Measurements from ENCODE around the gene C10orf90. TPM values are rescaled to one million over a fixed set of nuclear protein-coding genes. Genes with fewer than 3 reads are reported as not detected.

Gene C10orf90
- total RNA-seq, 1 experiment from 2014 or later, result 0.18 TPM

DNA sequence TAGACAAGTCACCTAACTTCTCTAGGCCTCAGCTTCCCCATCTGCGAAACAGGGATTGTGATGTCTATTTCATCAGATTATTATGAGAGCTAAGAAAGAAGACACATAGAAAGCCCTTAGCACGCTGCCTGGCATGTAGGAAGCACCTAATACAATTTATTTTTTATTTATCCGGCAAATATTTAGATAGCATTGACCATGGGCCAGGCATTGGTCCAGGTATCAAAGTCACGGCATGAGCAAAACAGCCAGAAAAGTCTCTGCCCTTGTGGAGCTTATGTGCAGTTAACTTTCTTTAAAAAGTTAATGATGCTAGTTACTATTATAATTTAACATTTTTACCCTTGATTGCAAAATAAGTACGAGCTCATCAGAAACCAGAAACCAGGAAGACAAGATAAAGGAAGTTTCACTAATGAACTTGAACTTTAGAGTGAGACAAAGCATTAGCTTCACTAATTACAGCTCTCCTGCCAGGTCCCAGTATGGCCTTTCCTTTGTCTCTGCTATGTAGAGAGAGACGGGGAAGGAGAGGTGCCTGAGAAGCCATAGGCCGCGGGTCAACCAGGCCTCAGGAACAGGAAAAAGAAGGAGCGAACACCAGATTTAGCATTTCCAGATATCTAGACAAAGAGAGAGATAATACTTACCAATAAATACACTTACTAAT lies 142.7 kb downstream of the C10orf90 start:
- DNase-seq, result no peak
- no TSS peak for BruUV-seq (replicated peaks)
- ChIA-PET POLR2A (ENCODE audit: unreplicated experiment) (no interaction called here), CTCF (no interaction called here)
- Histone ChIP-seq H3K4me3 (ENCODE audit: low read length) (no peak overlapping the region), H3K4me1 (ENCODE audit: insufficient read depth, low read length) (no peaks in the 10 kb centered on the region), H3K9me2 (replicated peaks; ENCODE audit: low read length) (no peaks in the 10 kb centered on the region), H3K79me2 (ENCODE audit: low read length) (no peaks in the 10 kb centered on the region), H3K36me3 (ENCODE audit: low read depth, low read length) (no peaks in the 10 kb centered on the region), H2AFZ (ENCODE audit: low read length) (no peak overlapping the region), H3K4me2 (ENCODE audit: low read length) (no peak overlapping the region), H3K27me3 (ENCODE audit: low read length) (no peaks in the 10 kb centered on the region), H4K20me1 (ENCODE audit: low read length) (no peaks in the 10 kb centered on the region), H3K9me3 (ENCODE audit: low read length) (no peaks in the 10 kb centered on the region), H3K9ac (ENCODE audit: low read length) (no peak overlapping the region), H3K27ac (ENCODE audit: low read length) (no peak overlapping the region), H3F3A (ENCODE audit: low read length, unreplicated experiment) (no peaks in the 10 kb centered on the region)
- intact Hi-C loops (cut with micrococcal nuclease), result no loop called here
- ATAC-seq, result no peak
- TF ChIP-seq, protein P1, sequence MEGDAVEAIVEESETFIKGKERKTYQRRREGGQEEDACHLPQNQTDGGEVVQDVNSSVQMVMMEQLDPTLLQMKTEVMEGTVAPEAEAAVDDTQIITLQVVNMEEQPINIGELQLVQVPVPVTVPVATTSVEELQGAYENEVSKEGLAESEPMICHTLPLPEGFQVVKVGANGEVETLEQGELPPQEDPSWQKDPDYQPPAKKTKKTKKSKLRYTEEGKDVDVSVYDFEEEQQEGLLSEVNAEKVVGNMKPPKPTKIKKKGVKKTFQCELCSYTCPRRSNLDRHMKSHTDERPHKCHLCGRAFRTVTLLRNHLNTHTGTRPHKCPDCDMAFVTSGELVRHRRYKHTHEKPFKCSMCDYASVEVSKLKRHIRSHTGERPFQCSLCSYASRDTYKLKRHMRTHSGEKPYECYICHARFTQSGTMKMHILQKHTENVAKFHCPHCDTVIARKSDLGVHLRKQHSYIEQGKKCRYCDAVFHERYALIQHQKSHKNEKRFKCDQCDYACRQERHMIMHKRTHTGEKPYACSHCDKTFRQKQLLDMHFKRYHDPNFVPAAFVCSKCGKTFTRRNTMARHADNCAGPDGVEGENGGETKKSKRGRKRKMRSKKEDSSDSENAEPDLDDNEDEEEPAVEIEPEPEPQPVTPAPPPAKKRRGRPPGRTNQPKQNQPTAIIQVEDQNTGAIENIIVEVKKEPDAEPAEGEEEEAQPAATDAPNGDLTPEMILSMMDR (conservative IDR thresholded peaks at IDR 0.05; ENCODE audit: low read depth, low read length), result no peak
- no peak for TF ChIP-seq EZH2 (IDR thresholded peaks at IDR 0.05; ENCODE audit: low read length, unreplicated experiment)
- no peak for TF ChIP-seq EZH2phosphoT487 (IDR thresholded peaks at IDR 0.05; ENCODE audit: borderline replicate concordance, low read length)

- H3F3A ChIP-seq (ENCODE audit: low read length, unreplicated experiment), result no peaks in the 10 kb centered on the region
- intact Hi-C loops (cut with micrococcal nuclease), result no loop called here
- no peak overlapping the region for H3K4me3 ChIP-seq (ENCODE audit: low read length)
- no peak overlapping the region for H2AFZ ChIP-seq (ENCODE audit: low read length)
- H3K27me3 ChIP-seq (ENCODE audit: low read length), result no peaks in the 10 kb centered on the region
- H3K9me2 ChIP-seq (replicated peaks; ENCODE audit: low read length), result no peaks in the 10 kb centered on the region
- ChIA-PET POLR2A (ENCODE audit: unreplicated experiment) (no interaction called here), CTCF (no interaction called here)
- H3K79me2 ChIP-seq (ENCODE audit: low read length), result no peaks in the 10 kb centered on the region
- DNase-seq, result no peak
- no peaks in the 10 kb centered on the region for H3K9me3 ChIP-seq (ENCODE audit: low read length)
- no peak overlapping the region for H3K4me2 ChIP-seq (ENCODE audit: low read length)
- no peak overlapping the region for H3K27ac ChIP-seq (ENCODE audit: low read length)
- peaks cover 9% of the 10 kb centered on the region for H3K4me1 ChIP-seq (ENCODE audit: insufficient read depth, low read length)
- H4K20me1 ChIP-seq (ENCODE audit: low read length), result no peaks in the 10 kb centered on the region
- H3K36me3 ChIP-seq (ENCODE audit: low read depth, low read length), result no peaks in the 10 kb centered on the region
- no TSS peak for BruUV-seq (replicated peaks)
- ATAC-seq, result no peak
- TF ChIP-seq, protein P1 (conservative IDR thresholded peaks at IDR 0.05; ENCODE audit: low read depth, low read length), result no peak
- TF ChIP-seq EZH2 (IDR thresholded peaks at IDR 0.05; ENCODE audit: low read length, unreplicated experiment), result no peak
- no peak for TF ChIP-seq EZH2phosphoT487 (IDR thresholded peaks at IDR 0.05; ENCODE audit: borderline replicate concordance, low read length)
- no peak overlapping the region for H3K9ac ChIP-seq (ENCODE audit: low read length)
These were observed 145.2 kb downstream of the C10orf90 start for GRCh38 chr10:126525326-126525725.

- no peaks in the 10 kb centered on the region for H3K9me2 ChIP-seq (replicated peaks; ENCODE audit: low read length)
- ChIA-PET POLR2A (ENCODE audit: unreplicated experiment) (interaction anchor here (0.6 kb wide), 1 partner anchor 614 kb away, joined by 4 read pairs; no protein-coding TSS in a partner anchor), CTCF (no interaction called here)
- H3K9me3 ChIP-seq (ENCODE audit: low read length), result no peaks in the 10 kb centered on the region
- no peaks in the 10 kb centered on the region for H3K79me2 ChIP-seq (ENCODE audit: low read length)
- H3F3A ChIP-seq (ENCODE audit: low read length, unreplicated experiment), result no peaks in the 10 kb centered on the region
- H3K4me2 ChIP-seq (ENCODE audit: low read length), result no peak overlapping the region
- no peak overlapping the region for H3K9ac ChIP-seq (ENCODE audit: low read length)
- BruUV-seq (replicated peaks), result no TSS peak
- DNase-seq (no peak), ATAC-seq (no peak)
- no peak overlapping the region for H2AFZ ChIP-seq (ENCODE audit: low read length)
- no peaks in the 10 kb centered on the region for H3K36me3 ChIP-seq (ENCODE audit: low read depth, low read length)
- no peaks in the 10 kb centered on the region for H3K27me3 ChIP-seq (ENCODE audit: low read length)
- no peaks in the 10 kb centered on the region for H4K20me1 ChIP-seq (ENCODE audit: low read length)
- no peak overlapping the region for H3K4me3 ChIP-seq (ENCODE audit: low read length)
- no peak for TF ChIP-seq EZH2phosphoT487 (IDR thresholded peaks at IDR 0.05; ENCODE audit: borderline replicate concordance, low read length)
- TF ChIP-seq, protein P1 (conservative IDR thresholded peaks at IDR 0.05; ENCODE audit: low read depth, low read length), result no peak
- no peak for TF ChIP-seq EZH2 (IDR thresholded peaks at IDR 0.05; ENCODE audit: low read length, unreplicated experiment)
- intact Hi-C loops (cut with micrococcal nuclease), result no loop called here
- peaks cover 9% of the 10 kb centered on the region for H3K4me1 ChIP-seq (ENCODE audit: insufficient read depth, low read length)
- H3K27ac ChIP-seq (ENCODE audit: low read length), result no peak overlapping the region
These were observed 146.0 kb downstream of the C10orf90 start for GRCh38 chr10:126524526-126524925.
